Measurements from ENCODE around the gene SERHL2. TPM values are rescaled to one million over a fixed set of nuclear protein-coding genes. Genes with fewer than 3 reads are reported as not detected.

SERHL2 gene
- total RNA-seq, 2 experiments from 2014 or later, result 0.69 TPM; not detected in 1

GRCh38 chr22:42585096-42585495 is 31.3 kb downstream of the SERHL2 start:
- no peak for DNase-seq
- Histone ChIP-seq H3K27ac (ENCODE audit: low read depth in 1 of 2, low read length in 2 of 2) (no peak overlapping the region), H3K36me3 (ENCODE audit: insufficient read depth, low read length) (peaks cover 47% of the 10 kb centered on the region), H3K27me3 (ENCODE audit: control insufficient read depth in 1 of 2, insufficient read depth in 2 of 2, low read length in 2 of 2) (no peaks in the 10 kb centered on the region), H3K4me3 (ENCODE audit: low read length) (no peak overlapping the region), H3K4me1 (ENCODE audit: insufficient read depth, low read length) (peaks cover 12% of the 10 kb centered on the region), H3K9me3 (ENCODE audit: control insufficient read depth in 1 of 2, insufficient read depth in 1 of 2, low read length in 2 of 2) (no peaks in the 10 kb centered on the region)
- H3K27me3 Mint-ChIP-seq, result no peaks in the 10 kb centered on the region
- TF ChIP-seq CTCF (IDR thresholded peaks at IDR 0.05), result no peak
- no peak overlapping the region for H3K27ac Mint-ChIP-seq
- ChIA-PET CTCF (no interaction called here), POLR2A (interaction anchor here (1.0 to 1.2 kb wide), 2 partner anchors 29 to 30 kb away, joined by 3 to 6 read pairs; partner anchors contain the start of gene POLDIP3)
- peaks cover 72% of the 10 kb centered on the region for H3K36me3 Mint-ChIP-seq (ENCODE audit: low read depth)
- no peaks in the 10 kb centered on the region for H3K9me3 Mint-ChIP-seq
- intact Hi-C loops (cut with DNase I, micrococcal nuclease), result no loop called here
- no peak overlapping the region for H3K4me3 Mint-ChIP-seq
- peaks cover 12% of the 10 kb centered on the region for H3K4me1 Mint-ChIP-seq (ENCODE audit: low read depth)
- no peak for ATAC-seq (ENCODE audit: poor library complexity)

DNA sequence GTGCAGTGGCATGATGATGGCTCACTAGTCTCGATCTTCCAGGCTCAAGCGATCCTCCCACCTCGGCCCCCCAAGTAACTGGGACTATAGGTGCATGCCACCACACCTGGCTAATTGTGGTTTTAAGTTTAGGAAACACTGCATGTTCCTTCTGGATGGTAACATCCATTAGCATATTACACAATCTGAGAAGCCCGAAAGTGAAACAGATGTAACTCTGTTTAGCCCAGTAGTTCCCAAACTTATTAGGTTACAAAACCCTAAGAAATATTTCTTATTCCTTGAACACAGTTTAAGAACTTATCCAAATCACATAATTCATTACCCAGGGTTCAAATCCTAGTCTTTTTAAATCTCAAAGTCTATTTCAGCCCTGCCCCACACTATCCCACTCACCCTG is 32.6 kb downstream of the SERHL2 start:
- peaks cover 7% of the 10 kb centered on the region for H3K4me1 Mint-ChIP-seq (ENCODE audit: low read depth)
- no peak overlapping the region for H3K4me3 Mint-ChIP-seq
- H3K4me1 ChIP-seq (ENCODE audit: insufficient read depth, low read length), result peaks cover 8% of the 10 kb centered on the region
- no peaks in the 10 kb centered on the region for H3K9me3 Mint-ChIP-seq
- DNase-seq, result no peak
- H3K27me3 Mint-ChIP-seq, result no peaks in the 10 kb centered on the region
- POLR2A ChIA-PET, result no interaction called here
- H3K27ac ChIP-seq (ENCODE audit: low read depth in 1 of 2, low read length in 2 of 2), result no peak overlapping the region
- ATAC-seq (ENCODE audit: poor library complexity), result no peak
- H3K4me3 ChIP-seq (ENCODE audit: low read length), result no peak overlapping the region
- peaks cover 77% of the 10 kb centered on the region for H3K36me3 Mint-ChIP-seq (ENCODE audit: low read depth)
- no peak for TF ChIP-seq CTCF (IDR thresholded peaks at IDR 0.05)
- H3K9me3 ChIP-seq (ENCODE audit: control insufficient read depth in 1 of 2, insufficient read depth in 1 of 2, low read length in 2 of 2), result no peaks in the 10 kb centered on the region
- CTCF ChIA-PET, result no interaction called here
- intact Hi-C loops (cut with DNase I, micrococcal nuclease), result no loop called here
- no peaks in the 10 kb centered on the region for H3K27me3 ChIP-seq (ENCODE audit: control insufficient read depth in 1 of 2, insufficient read depth in 2 of 2, low read length in 2 of 2)
- H3K36me3 ChIP-seq (ENCODE audit: insufficient read depth, low read length), result peaks cover 58% of the 10 kb centered on the region
- no peak overlapping the region for H3K27ac Mint-ChIP-seq

DNA sequence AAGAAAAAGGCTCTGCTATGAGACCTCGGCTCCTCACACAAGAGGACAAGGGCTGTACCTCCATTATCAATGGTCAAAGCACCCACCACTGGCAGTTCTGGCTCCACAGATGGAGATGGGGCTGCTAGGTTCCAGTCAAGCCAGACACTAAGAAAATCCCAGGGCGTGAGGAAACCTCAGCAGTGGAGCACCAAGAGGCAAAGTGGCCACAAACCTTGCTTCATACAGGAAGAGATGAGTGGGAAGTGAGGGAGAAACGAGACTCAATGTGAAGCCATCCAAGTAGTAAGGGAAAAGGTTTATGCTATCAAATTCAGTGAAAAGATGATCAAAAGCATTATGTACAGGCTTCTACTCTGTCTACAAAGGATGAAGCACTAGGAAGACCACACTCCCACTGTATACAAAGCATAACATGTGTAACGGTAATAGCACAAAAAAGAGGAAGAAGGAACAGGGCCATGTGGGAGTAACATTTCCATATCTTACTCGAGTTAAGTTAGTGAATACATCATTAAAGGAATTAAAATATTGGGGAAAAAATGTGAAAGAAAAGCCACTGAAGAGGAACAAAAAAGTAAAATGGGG is 33.9 kb downstream of the SERHL2 start:
- Mint-ChIP-seq H3K9me3 (no peaks in the 10 kb centered on the region), H3K36me3 (ENCODE audit: low read depth) (peaks cover 82% of the 10 kb centered on the region), H3K4me1 (ENCODE audit: low read depth) (no peaks in the 10 kb centered on the region), H3K27ac (no peak overlapping the region), H3K4me3 (no peak overlapping the region), H3K27me3 (no peaks in the 10 kb centered on the region)
- POLR2A ChIA-PET, result no interaction called here
- Histone ChIP-seq H3K36me3 (ENCODE audit: insufficient read depth, low read length) (peaks cover 71% of the 10 kb centered on the region), H3K9me3 (ENCODE audit: control insufficient read depth in 1 of 2, insufficient read depth in 1 of 2, low read length in 2 of 2) (no peaks in the 10 kb centered on the region), H3K27me3 (ENCODE audit: control insufficient read depth in 1 of 2, insufficient read depth in 2 of 2, low read length in 2 of 2) (no peaks in the 10 kb centered on the region), H3K4me1 (ENCODE audit: insufficient read depth, low read length) (no peaks in the 10 kb centered on the region), H3K27ac (ENCODE audit: low read depth in 1 of 2, low read length in 2 of 2) (no peak overlapping the region), H3K4me3 (ENCODE audit: low read length) (no peak overlapping the region)
- CTCF ChIA-PET, result no interaction called here
- intact Hi-C loops (cut with DNase I, micrococcal nuclease), result no loop called here
- no peak for DNase-seq
- TF ChIP-seq CTCF (IDR thresholded peaks at IDR 0.05), result no peak
- ATAC-seq (ENCODE audit: poor library complexity), result no peak

Data from CD4-positive, alpha-beta T cell (primary cell).